ENCODE measurements around the gene TRAK1.
"Not testable (repeated sequence)": the region's sequence is repeated elsewhere in the genome, so short reads cannot be mapped to it uniquely, and the experiment has no call there.

Gene TRAK1

DNA sequence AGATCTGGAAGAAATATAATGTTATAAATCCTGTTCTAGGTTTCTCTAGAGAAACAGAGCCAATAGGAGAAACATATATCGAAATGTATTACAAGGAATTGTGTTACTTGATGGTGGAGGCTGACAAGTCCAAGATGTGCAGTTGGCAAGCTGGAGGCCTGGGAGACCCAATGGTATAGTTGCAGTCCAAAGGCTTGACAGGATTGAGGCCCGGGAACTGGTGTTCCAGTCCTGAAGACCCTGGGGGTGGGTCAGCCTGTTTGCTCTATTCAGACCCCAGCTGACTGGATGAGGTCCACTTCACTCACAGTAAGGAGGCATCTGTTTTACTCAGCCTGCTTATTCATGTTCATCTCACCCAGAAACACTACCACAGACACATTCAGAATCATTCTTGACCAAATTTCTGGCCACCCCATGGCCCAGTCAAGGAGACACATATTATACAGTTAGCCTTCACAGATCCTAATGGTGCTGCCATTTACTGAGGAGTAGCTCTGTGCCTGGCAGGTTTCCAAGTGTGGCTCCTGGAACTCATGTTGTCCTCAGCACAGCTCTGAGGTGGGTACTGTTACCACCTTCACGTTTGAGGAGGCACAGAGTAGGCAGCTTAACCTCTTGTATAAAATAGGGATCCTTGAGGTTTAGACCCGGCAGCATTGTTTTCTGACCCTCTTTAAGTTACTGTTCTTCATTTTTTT, 3.7 kb downstream of the TRAK1 start:
- no peak for TF ChIP-seq SPI1 (IDR thresholded peaks at IDR 0.05; ENCODE audit: low read depth, low read length)
- TF ChIP-seq TAF1 (IDR thresholded peaks at IDR 0.05; ENCODE audit: low read depth, low read length), result no peak
- no peak for TF ChIP-seq POLR2AphosphoS5 (IDR thresholded peaks at IDR 0.05; ENCODE audit: low read depth, low read length)
- TF ChIP-seq PAX5 (IDR thresholded peaks at IDR 0.05; ENCODE audit: insufficient read depth, low read length, severe bottlenecking), result no peak
- no peak for TF ChIP-seq POLR2A (IDR thresholded peaks at IDR 0.05; ENCODE audit: low read depth, low read length)
- no peak for TF ChIP-seq POU2F2 (IDR thresholded peaks at IDR 0.05; ENCODE audit: low read depth, low read length)
- FAIRE-seq, result peak; percentile 40
- DNase-seq (ENCODE audit: insufficient read length, low spot score), result no peak

GRCh38 chr3:42095540-42095939, 4.4 kb downstream of the TRAK1 start:
- no peak for FAIRE-seq
- TF ChIP-seq TAF1 (IDR thresholded peaks at IDR 0.05; ENCODE audit: low read depth, low read length) (no peak), PAX5 (IDR thresholded peaks at IDR 0.05; ENCODE audit: insufficient read depth, low read length, severe bottlenecking) (no peak), SPI1 (IDR thresholded peaks at IDR 0.05; ENCODE audit: low read depth, low read length) (no peak), POLR2AphosphoS5 (IDR thresholded peaks at IDR 0.05; ENCODE audit: low read depth, low read length) (no peak), POLR2A (IDR thresholded peaks at IDR 0.05; ENCODE audit: low read depth, low read length) (no peak), POU2F2 (IDR thresholded peaks at IDR 0.05; ENCODE audit: low read depth, low read length) (no peak)
- DNase-seq (ENCODE audit: insufficient read length, low spot score), result no peak

- no peak for DNase-seq (ENCODE audit: insufficient read length, low spot score)
- TF ChIP-seq POLR2A (IDR thresholded peaks at IDR 0.05; ENCODE audit: low read depth, low read length), result no peak
Observed at GRCh38 chr3:42096796-42097565, 5.8 kb downstream of the TRAK1 start.

GRCh38 chr3:42097566-42097946, 6.4 kb downstream of the TRAK1 start:
- no peak for FAIRE-seq
- DNase-seq (ENCODE audit: insufficient read length, low spot score), result no peak
- no peak for TF ChIP-seq PAX5 (IDR thresholded peaks at IDR 0.05; ENCODE audit: insufficient read depth, low read length, severe bottlenecking)
- TF ChIP-seq SPI1 (IDR thresholded peaks at IDR 0.05; ENCODE audit: low read depth, low read length), result no peak
- TF ChIP-seq POU2F2 (IDR thresholded peaks at IDR 0.05; ENCODE audit: low read depth, low read length), result no peak
- TF ChIP-seq POLR2AphosphoS5 (IDR thresholded peaks at IDR 0.05; ENCODE audit: low read depth, low read length), result no peak
- TF ChIP-seq TAF1 (IDR thresholded peaks at IDR 0.05; ENCODE audit: low read depth, low read length), result no peak
- TF ChIP-seq POLR2A (IDR thresholded peaks at IDR 0.05; ENCODE audit: low read depth, low read length), result no peak

More at GRCh38 chr3:42096796-42097565, 5.8 kb downstream of the TRAK1 start:
- no peak for FAIRE-seq

GRCh38 chr3:42098171-42098570, 7.0 kb downstream of the TRAK1 start:
- FAIRE-seq, result no peak
- TF ChIP-seq SPI1 (IDR thresholded peaks at IDR 0.05; ENCODE audit: low read depth, low read length) (no peak), POU2F2 (IDR thresholded peaks at IDR 0.05; ENCODE audit: low read depth, low read length) (no peak), POLR2A (IDR thresholded peaks at IDR 0.05; ENCODE audit: low read depth, low read length) (no peak), TAF1 (IDR thresholded peaks at IDR 0.05; ENCODE audit: low read depth, low read length) (no peak), PAX5 (IDR thresholded peaks at IDR 0.05; ENCODE audit: insufficient read depth, low read length, severe bottlenecking) (no peak), POLR2AphosphoS5 (IDR thresholded peaks at IDR 0.05; ENCODE audit: low read depth, low read length) (no peak)
- no peak for DNase-seq (ENCODE audit: insufficient read length, low spot score)

DNA sequence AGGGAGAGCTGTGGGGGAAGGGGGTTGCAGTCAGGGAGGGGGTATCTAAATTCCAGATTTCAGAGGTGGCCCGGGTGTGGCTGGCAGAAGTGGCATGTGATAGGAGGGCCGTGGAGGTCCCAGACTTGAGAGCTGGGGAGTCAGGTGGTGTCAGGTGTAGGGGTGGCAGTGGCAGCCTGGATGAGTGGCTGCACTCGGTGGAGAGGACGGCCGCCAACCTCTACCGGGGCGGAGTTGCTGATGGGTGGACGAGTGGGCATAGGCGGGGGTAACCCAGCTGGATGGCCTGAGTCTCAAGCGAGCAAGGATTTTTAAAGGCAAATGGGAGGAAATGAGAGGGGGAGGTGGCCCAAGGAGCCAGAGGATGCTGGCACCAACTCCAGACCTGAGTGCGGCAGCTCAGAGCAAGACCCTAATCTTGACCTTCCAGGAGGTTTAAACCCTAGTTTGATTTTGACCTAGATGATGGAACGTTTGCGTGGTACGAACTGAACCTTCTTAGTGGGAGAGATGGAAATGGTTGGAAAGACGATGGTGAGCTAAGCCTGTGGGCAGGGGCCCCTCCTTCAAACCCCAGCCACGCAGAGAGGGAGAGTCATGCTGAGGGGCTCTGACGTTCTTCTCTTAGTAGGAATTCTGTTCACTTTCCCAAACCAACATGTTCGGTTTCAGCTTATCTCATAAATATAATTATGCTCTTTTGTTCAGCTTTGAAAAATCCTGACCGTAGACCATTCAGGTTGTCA, 8.0 kb downstream of the TRAK1 start:
- DNase-seq (ENCODE audit: insufficient read length, low spot score), result no peak
- no peak for FAIRE-seq
- TF ChIP-seq POU2F2 (IDR thresholded peaks at IDR 0.05; ENCODE audit: low read depth, low read length) (no peak), POLR2A (IDR thresholded peaks at IDR 0.05; ENCODE audit: low read depth, low read length) (no peak), SPI1 (IDR thresholded peaks at IDR 0.05; ENCODE audit: low read depth, low read length) (no peak), POLR2AphosphoS5 (IDR thresholded peaks at IDR 0.05; ENCODE audit: low read depth, low read length) (no peak), TAF1 (IDR thresholded peaks at IDR 0.05; ENCODE audit: low read depth, low read length) (no peak), PAX5 (IDR thresholded peaks at IDR 0.05; ENCODE audit: insufficient read depth, low read length, severe bottlenecking) (no peak)

- DNase-seq (ENCODE audit: insufficient read length, low spot score), result no peak
- TF ChIP-seq PAX5 (IDR thresholded peaks at IDR 0.05; ENCODE audit: insufficient read depth, low read length, severe bottlenecking) (no peak), POLR2AphosphoS5 (IDR thresholded peaks at IDR 0.05; ENCODE audit: low read depth, low read length) (no peak), POU2F2 (IDR thresholded peaks at IDR 0.05; ENCODE audit: low read depth, low read length) (no peak), POLR2A (IDR thresholded peaks at IDR 0.05; ENCODE audit: low read depth, low read length) (no peak), TAF1 (IDR thresholded peaks at IDR 0.05; ENCODE audit: low read depth, low read length) (no peak), SPI1 (IDR thresholded peaks at IDR 0.05; ENCODE audit: low read depth, low read length) (no peak)
- FAIRE-seq, result no peak
Observed at GRCh38 chr3:42101048-42101447, 9.9 kb downstream of the TRAK1 start.

- FAIRE-seq (no peak), DNase-seq (ENCODE audit: insufficient read length, low spot score) (no peak)
- no peak for TF ChIP-seq POU2F2 (IDR thresholded peaks at IDR 0.05; ENCODE audit: low read depth, low read length)
- no peak for TF ChIP-seq POLR2A (IDR thresholded peaks at IDR 0.05; ENCODE audit: low read depth, low read length)
- no peak for TF ChIP-seq TAF1 (IDR thresholded peaks at IDR 0.05; ENCODE audit: low read depth, low read length)
- TF ChIP-seq POLR2AphosphoS5 (IDR thresholded peaks at IDR 0.05; ENCODE audit: low read depth, low read length), result no peak
- TF ChIP-seq SPI1 (IDR thresholded peaks at IDR 0.05; ENCODE audit: low read depth, low read length), result no peak
- no peak for TF ChIP-seq PAX5 (IDR thresholded peaks at IDR 0.05; ENCODE audit: insufficient read depth, low read length, severe bottlenecking)
Observed at GRCh38 chr3:42101481-42101880, 10.3 kb downstream of the TRAK1 start.

GRCh38 chr3:42102571-42102970, 11.4 kb downstream of the TRAK1 start:
- DNase-seq (ENCODE audit: insufficient read length, low spot score), result no peak
- no peak for FAIRE-seq
- TF ChIP-seq PAX5 (IDR thresholded peaks at IDR 0.05; ENCODE audit: insufficient read depth, low read length, severe bottlenecking) (no peak), SPI1 (IDR thresholded peaks at IDR 0.05; ENCODE audit: low read depth, low read length) (no peak), TAF1 (IDR thresholded peaks at IDR 0.05; ENCODE audit: low read depth, low read length) (no peak), POU2F2 (IDR thresholded peaks at IDR 0.05; ENCODE audit: low read depth, low read length) (no peak), POLR2AphosphoS5 (IDR thresholded peaks at IDR 0.05; ENCODE audit: low read depth, low read length) (no peak), POLR2A (IDR thresholded peaks at IDR 0.05; ENCODE audit: low read depth, low read length) (no peak)

- FAIRE-seq; DNase-seq (ENCODE audit: insufficient read length, low spot score): not testable (repeated sequence)
Observed at GRCh38 chr3:42103921-42104665, 12.9 kb downstream of the TRAK1 start.

- not testable (repeated sequence) for FAIRE-seq; DNase-seq (ENCODE audit: insufficient read length, low spot score)
Observed at GRCh38 chr3:42105994-42106393, 14.8 kb downstream of the TRAK1 start.

All from GM12891 (cell line).